CD4-positive, alpha-beta T cell treated with Interleukin-15 for 4 hours (primary cell): ENCODE data around the gene UBXN6.

ENCODE experiments used
- DNase-seq: peaks from one replicate; pipeline ENCODE4 v3.0.0-alpha.2; 2020; ENCODE audit warnings: low spot score

The UBXN6 gene

GRCh38 chr19:4457654-4458395 is at the start of gene UBXN6:
Gene UBXN6 (minus strand): TSS chr19:4457794. CDS start chr19:4457697, 97 bp downstream.
- peak; percentile 100 for DNase-seq

GRCh38 chr19:4507150-4507452 is 49.5 kb upstream of the UBXN6 start:
- no peak for DNase-seq

DNA sequence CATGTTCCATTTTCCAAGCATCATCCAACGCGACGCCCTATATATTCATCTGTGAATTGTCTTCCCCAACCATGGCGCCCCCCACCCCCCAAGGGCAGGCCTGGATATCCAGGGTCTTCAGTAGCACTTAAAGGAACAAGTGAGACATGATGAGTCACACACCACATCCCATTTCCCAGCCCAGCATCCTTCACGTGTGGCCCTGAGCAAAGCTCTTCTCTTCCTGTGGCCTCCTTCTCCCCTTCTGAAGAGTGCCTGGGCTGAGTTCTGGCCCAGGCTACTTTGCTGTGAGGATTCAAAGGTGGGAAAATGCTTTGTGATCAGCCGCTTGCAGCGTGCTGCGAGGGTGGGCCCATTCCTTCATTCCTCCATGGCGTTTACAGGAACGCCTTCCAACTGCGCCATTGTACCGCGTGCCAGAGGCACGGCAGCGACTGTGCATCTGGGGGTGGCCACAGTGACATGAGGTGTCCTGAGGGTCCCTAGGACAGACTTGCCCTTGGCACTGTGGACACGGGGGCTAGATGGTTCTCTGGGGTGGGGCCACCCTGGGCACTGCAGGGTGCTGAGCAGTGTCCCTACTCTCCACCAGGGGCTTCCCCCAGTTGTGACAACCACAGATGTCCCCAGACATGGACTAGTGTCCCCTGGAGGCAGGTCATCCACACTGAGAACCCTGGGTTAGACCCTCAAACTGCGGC is 49.0 kb upstream of the UBXN6 start:
- no peak for DNase-seq

DNA sequence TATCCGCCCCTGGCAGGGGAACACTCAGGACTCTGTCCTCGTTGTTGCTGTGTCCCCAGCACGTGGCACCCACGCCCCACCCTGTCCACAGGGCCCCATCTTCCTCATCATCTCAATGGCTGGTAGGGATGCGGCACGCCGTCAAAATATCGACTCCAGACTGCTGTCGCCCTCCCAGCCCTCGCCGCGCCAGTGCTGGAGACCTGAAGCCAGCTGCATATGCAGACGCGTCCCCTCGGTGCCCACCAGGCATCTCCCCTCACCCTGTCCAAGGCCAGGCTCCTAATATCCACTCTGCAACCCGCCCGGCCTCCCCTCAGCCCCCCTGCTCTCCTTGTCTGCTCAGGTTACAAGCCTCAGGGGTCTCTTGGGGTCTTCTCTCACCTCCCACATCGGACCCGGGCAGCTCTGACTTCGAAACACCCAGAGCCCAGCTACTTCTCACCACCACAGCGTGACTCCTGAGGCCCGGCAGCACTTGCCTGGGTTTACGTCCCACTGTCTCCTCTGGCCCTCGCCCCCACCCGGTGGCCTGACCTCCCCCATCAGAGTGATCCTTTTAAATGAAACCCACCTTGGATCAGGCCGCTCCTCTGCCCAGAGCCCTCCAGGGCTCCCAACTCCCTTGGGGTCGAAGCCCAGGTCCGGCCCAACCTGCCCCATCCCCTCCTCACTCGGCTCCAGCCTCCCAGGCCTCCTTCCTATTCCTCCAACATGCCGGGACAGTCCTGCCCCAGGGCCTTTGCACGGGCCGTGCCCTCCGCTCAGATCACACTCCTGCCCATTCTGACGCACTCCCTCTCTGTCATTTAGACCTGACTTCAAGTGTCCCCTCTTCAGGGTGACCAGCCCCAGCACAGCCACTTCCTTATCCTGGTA is 48.2 kb upstream of the UBXN6 start:
- no peak for DNase-seq

GRCh38 chr19:4504891-4505569 is 47.4 kb upstream of the UBXN6 start:
- DNase-seq = no peak

GRCh38 chr19:4504297-4504701 is 46.7 kb upstream of the UBXN6 start:
- DNase-seq = no peak

- no peak for DNase-seq
These were observed 46.2 kb upstream of the UBXN6 start for GRCh38 chr19:4503825-4504170.

DNA sequence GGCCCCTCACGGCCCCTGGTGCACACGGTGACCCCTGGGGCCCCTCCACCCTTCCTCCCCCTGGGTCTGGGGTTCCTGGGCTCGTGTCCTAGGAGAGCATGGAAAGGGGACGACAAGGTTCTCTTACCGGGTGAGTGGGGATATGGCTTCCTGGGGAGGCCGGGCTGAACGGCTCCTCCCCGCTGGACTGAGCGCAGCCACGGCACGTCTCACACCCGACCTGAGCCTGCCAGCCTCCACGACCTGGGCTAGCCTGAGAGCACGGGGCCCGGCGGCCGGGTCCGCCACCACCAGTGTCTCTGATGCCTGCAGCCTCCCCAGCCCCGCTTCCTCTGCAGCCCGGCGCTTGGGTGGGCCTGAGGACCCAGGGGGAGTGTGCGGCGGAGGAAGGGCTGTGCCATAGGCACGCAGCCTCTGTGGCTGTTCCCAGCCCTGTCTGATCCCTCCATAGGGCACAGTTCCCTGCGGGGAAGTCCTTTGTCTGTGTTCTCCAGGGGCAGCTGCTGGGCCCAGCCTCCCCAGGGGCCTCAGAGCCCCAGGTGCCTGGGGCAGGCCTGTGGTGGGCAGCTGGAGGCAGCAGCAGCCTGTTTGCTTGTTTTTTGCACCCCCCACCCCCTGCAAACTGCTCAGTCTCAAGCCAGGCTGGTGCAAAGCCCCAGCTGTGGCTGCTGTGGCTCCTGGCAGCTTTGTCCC is 45.7 kb upstream of the UBXN6 start:
- DNase-seq = no peak

DNA sequence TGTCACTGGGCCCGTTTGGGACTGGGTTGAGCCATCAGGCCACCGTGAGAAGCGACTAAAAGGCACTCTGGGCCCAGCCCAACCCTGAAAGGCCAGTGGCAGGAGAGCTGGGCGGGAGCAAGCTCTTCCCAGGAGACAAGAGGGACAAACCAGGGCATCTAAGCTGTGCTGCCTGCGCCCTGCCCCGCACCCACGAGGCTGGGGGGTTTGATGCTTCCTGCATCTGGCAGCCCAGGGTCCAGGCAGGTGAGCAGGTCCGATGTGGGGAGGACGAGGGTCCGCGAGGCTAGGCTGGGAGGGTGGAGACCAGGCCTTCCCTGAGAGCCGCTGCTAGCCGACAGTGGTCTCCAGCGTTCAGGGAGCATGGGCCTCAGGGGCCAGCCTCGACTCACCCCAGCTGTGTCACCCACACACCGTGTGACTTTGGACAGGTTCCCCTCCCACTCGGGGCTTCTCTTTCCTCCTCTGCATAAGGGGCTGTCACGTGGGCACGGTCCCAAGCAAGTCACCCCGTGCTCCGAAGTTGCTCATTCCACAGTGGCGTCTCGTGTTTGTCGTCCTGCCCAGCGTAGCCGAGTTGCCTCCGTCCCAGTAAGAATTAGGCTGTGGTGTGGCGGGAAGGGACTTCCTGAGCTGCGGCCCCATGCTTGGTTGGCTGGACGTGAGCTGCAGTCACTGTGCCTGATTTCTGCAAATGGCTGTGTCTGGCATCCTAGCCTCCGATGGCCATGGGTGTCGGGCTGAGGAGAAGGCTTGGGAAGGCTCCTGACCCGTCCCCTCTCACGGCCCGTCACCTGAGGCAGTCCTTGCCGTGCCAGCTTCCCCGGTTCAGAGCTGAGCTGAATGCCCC is 44.9 kb upstream of the UBXN6 start:
- DNase-seq = no peak

DNA sequence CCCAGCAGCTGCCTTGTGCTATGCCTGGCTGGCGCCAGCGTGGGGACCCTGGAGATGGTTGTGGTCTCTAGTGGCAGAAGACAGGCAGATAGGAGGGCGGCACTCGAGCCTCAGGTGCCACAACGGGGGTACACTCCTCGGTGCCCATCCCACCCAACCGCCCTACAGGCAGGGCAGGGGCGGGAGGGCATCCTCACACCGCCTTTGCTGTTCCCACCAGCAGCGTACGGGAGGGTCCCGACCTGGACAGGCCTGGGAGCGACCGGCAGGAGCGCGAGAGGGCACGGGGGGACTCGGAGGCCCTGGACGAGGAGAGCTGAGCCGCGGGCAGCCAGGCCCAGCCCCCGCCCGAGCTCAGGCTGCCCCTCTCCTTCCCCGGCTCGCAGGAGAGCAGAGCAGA is 44.1 kb upstream of the UBXN6 start:
- DNase-seq = no peak

- DNase-seq = no peak
These were observed 43.4 kb upstream of the UBXN6 start for GRCh38 chr19:4500841-4501591.

DNA sequence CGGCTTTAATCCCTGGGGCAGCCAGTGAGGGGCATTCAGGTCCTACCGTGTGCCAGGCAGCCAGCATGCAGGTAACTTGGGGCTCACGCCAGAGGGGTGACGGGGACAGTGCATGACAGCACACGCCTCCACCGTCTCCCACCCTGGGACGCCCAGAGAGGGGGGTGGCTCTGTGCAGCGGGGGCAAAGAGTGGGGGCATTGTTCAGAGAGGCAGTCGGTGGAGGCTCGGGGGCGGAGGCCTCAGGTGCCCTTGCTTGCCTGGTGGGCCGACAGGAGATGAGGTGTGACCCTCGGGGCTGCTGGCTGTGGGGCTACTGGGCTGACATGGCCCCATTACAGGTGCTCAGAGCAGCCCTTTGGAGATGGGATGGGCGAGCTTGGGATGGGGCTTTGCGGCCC is 42.3 kb upstream of the UBXN6 start:
- no peak for DNase-seq

GRCh38 chr19:4499318-4499717 is 41.7 kb upstream of the UBXN6 start:
- no peak for DNase-seq

GRCh38 chr19:4498694-4499093 is 41.1 kb upstream of the UBXN6 start:
- no peak for DNase-seq

GRCh38 chr19:4497770-4498389 is 40.3 kb upstream of the UBXN6 start:
- no peak for DNase-seq

GRCh38 chr19:4496304-4496703 is 38.7 kb upstream of the UBXN6 start:
- DNase-seq = no peak

DNA sequence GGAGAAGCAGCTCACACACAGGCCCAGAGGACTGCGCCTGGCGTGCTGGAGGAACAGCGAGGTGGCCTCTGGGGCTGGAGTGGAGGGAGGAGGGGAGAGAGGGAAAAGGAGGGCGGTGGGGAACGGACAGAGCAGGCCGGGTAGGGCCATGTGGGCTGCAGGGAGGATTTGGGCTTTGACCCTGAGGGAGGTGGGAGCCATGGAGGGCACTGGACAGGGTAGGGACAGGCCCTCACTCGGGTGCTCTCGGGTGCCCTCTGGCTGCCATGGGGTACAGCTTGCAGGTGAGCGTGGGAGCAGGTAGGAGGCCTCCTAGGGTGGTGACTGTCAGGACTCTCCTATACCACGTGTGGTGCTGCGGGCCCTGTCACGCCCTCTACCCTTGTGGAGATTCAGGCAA is 37.9 kb upstream of the UBXN6 start:
- no peak for DNase-seq

DNA sequence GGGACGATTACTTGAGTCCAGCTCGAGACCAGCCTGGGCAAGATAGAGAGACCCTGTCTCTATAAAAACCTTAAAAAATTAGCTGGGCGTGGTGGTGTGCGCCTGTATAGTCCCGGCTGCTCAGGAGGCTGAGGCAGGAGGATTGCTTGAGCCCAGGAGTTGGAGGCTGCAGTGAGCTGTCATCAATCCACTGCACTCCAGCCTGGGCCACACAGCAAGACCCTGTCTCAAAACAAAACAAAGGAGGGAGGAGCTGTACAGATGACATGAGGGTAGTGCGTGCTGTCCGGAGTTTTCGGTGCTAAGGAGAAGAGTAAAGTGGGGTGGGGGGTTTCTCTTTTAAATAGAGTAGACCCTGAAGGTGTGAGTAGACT is 37.1 kb upstream of the UBXN6 start:
- no peak for DNase-seq

DNA sequence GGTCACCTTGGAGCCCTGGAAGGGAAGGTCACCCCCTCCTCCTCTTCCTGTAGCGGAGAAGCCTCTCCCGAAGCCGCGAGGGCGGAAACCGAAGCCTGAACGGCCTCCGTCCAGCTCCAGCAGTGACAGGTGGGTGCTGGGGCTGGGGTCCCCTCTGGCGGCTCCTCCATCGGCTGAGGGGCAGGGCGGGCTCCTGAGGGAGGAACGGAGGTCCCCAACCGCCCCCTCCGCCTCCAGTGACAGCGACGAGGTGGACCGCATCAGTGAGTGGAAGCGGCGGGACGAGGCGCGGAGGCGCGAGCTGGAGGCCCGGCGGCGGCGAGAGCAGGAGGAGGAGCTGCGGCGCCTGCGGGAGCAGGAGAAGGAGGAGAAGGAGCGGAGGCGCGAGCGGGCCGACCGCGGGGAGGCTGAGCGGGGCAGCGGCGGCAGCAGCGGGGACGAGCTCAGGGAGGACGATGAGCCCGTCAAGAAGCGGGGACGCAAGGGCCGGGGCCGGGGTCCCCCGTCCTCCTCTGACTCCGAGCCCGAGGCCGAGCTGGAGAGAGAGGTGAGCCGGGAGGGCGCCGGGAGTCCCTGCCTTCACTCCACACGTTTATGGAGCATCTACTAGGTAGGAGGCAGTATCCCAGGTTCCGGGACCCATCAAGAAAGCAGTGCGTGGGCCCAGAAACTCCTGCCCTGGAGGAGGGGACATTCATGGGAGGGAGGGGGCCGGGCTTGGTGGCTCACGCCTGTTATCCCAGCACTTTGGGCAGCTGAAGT is 36.5 kb upstream of the UBXN6 start:
- no peak for DNase-seq
